Measurements from ENCODE around the gene GALNT6. TPM values are rescaled to one million over a fixed set of nuclear protein-coding genes. Genes with fewer than 3 reads are reported as not detected.

Gene GALNT6
- total RNA-seq, 1 experiment from 2014 or later, result 27.6 TPM

- peaks cover 7% of the 10 kb centered on the region for H3K36me3 Mint-ChIP-seq (ENCODE audit: insufficient read depth, unreplicated experiment)
- H3K27ac Mint-ChIP-seq (ENCODE audit: low read depth, unreplicated experiment), result no peak overlapping the region
- no peak for DNase-seq (ENCODE audit: unreplicated experiment)
- TF ChIP-seq CTCF (IDR thresholded peaks at IDR 0.05; ENCODE audit: unreplicated experiment), result no peak
- CTCF ChIA-PET, result interaction anchor here (0.6 to 2.0 kb wide), 5 partner anchors 12 to 584 kb away, joined by 3 to 6 read pairs (median 5); no protein-coding TSS in a partner anchor
- H3K9me3 Mint-ChIP-seq (ENCODE audit: unreplicated experiment), result no peaks in the 10 kb centered on the region
- intact Hi-C loops (cut with micrococcal nuclease), result no loop called here
- no TSS peak for BruUV-seq (replicated peaks)
- peaks cover 51% of the 10 kb centered on the region for H3K4me1 Mint-ChIP-seq (ENCODE audit: insufficient read depth, unreplicated experiment)
- POLR2A ChIA-PET, result interaction anchor here (8.0 kb wide), 1 partner anchor 13 kb away, joined by 54 read pairs; no protein-coding TSS in a partner anchor
- H3K4me3 Mint-ChIP-seq (ENCODE audit: unreplicated experiment), result no peak overlapping the region
- no peaks in the 10 kb centered on the region for H3K27me3 Mint-ChIP-seq (ENCODE audit: insufficient read depth, unreplicated experiment)
Observed at GRCh38 chr12:51386351-51386750, 4.9 kb downstream of the GALNT6 start.

- intact Hi-C loops (cut with micrococcal nuclease), result no loop called here
Observed at GRCh38 chr12:51383269-51383905, 7.8 kb downstream of the GALNT6 start.

GRCh38 chr12:51382173-51382572 lies 9.0 kb downstream of the GALNT6 start:
- no peak for TF ChIP-seq CTCF (IDR thresholded peaks at IDR 0.05; ENCODE audit: unreplicated experiment)
- no peaks in the 10 kb centered on the region for H3K9me3 Mint-ChIP-seq (ENCODE audit: unreplicated experiment)
- H3K4me3 Mint-ChIP-seq (ENCODE audit: unreplicated experiment), result no peak overlapping the region
- peaks cover 7% of the 10 kb centered on the region for H3K36me3 Mint-ChIP-seq (ENCODE audit: insufficient read depth, unreplicated experiment)
- no peaks in the 10 kb centered on the region for H3K27me3 Mint-ChIP-seq (ENCODE audit: insufficient read depth, unreplicated experiment)
- no TSS peak for BruUV-seq (replicated peaks)
- CTCF ChIA-PET, result interaction anchor here (0.6 kb wide), 1 partner anchor 349 kb away, joined by 5 read pairs; no protein-coding TSS in a partner anchor
- POLR2A ChIA-PET, result interaction anchor here (1.4 to 2.3 kb wide), 2 partner anchors 10 to 302 kb away, joined by 3 to 16 read pairs; no protein-coding TSS in a partner anchor
- peaks cover 15% of the 10 kb centered on the region for H3K4me1 Mint-ChIP-seq (ENCODE audit: insufficient read depth, unreplicated experiment)
- H3K27ac Mint-ChIP-seq (ENCODE audit: low read depth, unreplicated experiment), result no peak overlapping the region
- intact Hi-C loops (cut with micrococcal nuclease), result no loop called here
- DNase-seq (ENCODE audit: unreplicated experiment), result no peak

More at GRCh38 chr12:51383269-51383905, 7.8 kb downstream of the GALNT6 start:
- TF ChIP-seq CTCF (IDR thresholded peaks at IDR 0.05; ENCODE audit: unreplicated experiment), result no peak
- Mint-ChIP-seq H3K27me3 (ENCODE audit: insufficient read depth, unreplicated experiment) (no peaks in the 10 kb centered on the region), H3K9me3 (ENCODE audit: unreplicated experiment) (no peaks in the 10 kb centered on the region), H3K4me1 (ENCODE audit: insufficient read depth, unreplicated experiment) (peaks cover 26% of the 10 kb centered on the region), H3K27ac (ENCODE audit: low read depth, unreplicated experiment) (no peak overlapping the region), H3K4me3 (ENCODE audit: unreplicated experiment) (no peak overlapping the region), H3K36me3 (ENCODE audit: insufficient read depth, unreplicated experiment) (peaks cover 7% of the 10 kb centered on the region)
- DNase-seq (ENCODE audit: unreplicated experiment), result no peak
- POLR2A ChIA-PET, result interaction anchor here (0.6 to 1.5 kb wide), 3 partner anchors 14 to 477 kb away, joined by 3 to 4 read pairs (median 3); no protein-coding TSS in a partner anchor
- CTCF ChIA-PET, result interaction anchor here (0.6 to 1.2 kb wide), 3 partner anchors 10 to 27 kb away, joined by 5 to 7 read pairs (median 6); no protein-coding TSS in a partner anchor
- BruUV-seq (replicated peaks), result no TSS peak

GRCh38 chr12:51381226-51382079 lies 9.8 kb downstream of the GALNT6 start:
- H3K36me3 Mint-ChIP-seq (ENCODE audit: insufficient read depth, unreplicated experiment), result peaks cover 7% of the 10 kb centered on the region
- CTCF ChIA-PET, result interaction anchor here (1.4 kb wide), 1 partner anchor 10 kb away, joined by 6 read pairs; no protein-coding TSS in a partner anchor
- DNase-seq (ENCODE audit: unreplicated experiment), result no peak

More at GRCh38 chr12:51381226-51382079, 9.8 kb downstream of the GALNT6 start:
- no peak for TF ChIP-seq CTCF (IDR thresholded peaks at IDR 0.05; ENCODE audit: unreplicated experiment)
- Mint-ChIP-seq H3K27ac (ENCODE audit: low read depth, unreplicated experiment) (no peak overlapping the region), H3K4me1 (ENCODE audit: insufficient read depth, unreplicated experiment) (peaks cover 15% of the 10 kb centered on the region), H3K9me3 (ENCODE audit: unreplicated experiment) (no peaks in the 10 kb centered on the region), H3K27me3 (ENCODE audit: insufficient read depth, unreplicated experiment) (no peaks in the 10 kb centered on the region), H3K4me3 (ENCODE audit: unreplicated experiment) (no peak overlapping the region)
- intact Hi-C loops (cut with micrococcal nuclease), result no loop called here
- POLR2A ChIA-PET, result interaction anchor here (0.6 to 2.3 kb wide), 5 partner anchors 9 to 447 kb away, joined by 3 to 16 read pairs (median 3); partner anchors contain the start of gene GALNT6
- BruUV-seq (replicated peaks), result no TSS peak
